NCI-H345 treated with DMSO at 0.1 percent for 48 hours (cell line): Measurements from ENCODE around the gene HLA-DOA.

Source experiments
- DNase-seq: peaks from one replicate; lab custom pipeline; 2025; ENCODE audit not compliant: unreplicated experiment; lab: John Stamatoyannopoulos, UW

The HLA-DOA gene

GRCh38 chr6:33017694-33018353, 8.4 kb upstream of the HLA-DOA start:
- no peak for DNase-seq

- DNase-seq, result no peak
These were observed 7.6 kb upstream of the HLA-DOA start for GRCh38 chr6:33017018-33017417.

- no peak for DNase-seq
These were observed 6.4 kb upstream of the HLA-DOA start for GRCh38 chr6:33015798-33016197.

- DNase-seq, result peak; percentile 70
These were observed 5.6 kb upstream of the HLA-DOA start for GRCh38 chr6:33014841-33015634.

GRCh38 chr6:33013608-33014007, 4.2 kb upstream of the HLA-DOA start:
- DNase-seq, result no peak

GRCh38 chr6:33010356-33010755, 965 bp upstream of the HLA-DOA start:
- no peak for DNase-seq

GRCh38 chr6:33007831-33008400, 1.5 kb downstream of the HLA-DOA start:
- no peak for DNase-seq

- DNase-seq, result no peak
These were observed 4.5 kb downstream of the HLA-DOA start for GRCh38 chr6:33004940-33005339.

- no peak for DNase-seq
These were observed 7.7 kb downstream of the HLA-DOA start for GRCh38 chr6:33001685-33002084.

GRCh38 chr6:33000055-33000454, 9.3 kb downstream of the HLA-DOA start:
- DNase-seq, result no peak

- DNase-seq, result no peak
These were observed 13.9 kb downstream of the HLA-DOA start for GRCh38 chr6:32995448-32995847.

GRCh38 chr6:32993363-32993973, 15.9 kb downstream of the HLA-DOA start:
- no peak for DNase-seq

GRCh38 chr6:32991972-32992371, 17.4 kb downstream of the HLA-DOA start:
- DNase-seq, result no peak

GRCh38 chr6:32989368-32989767, 20.0 kb downstream of the HLA-DOA start:
- no peak for DNase-seq

GRCh38 chr6:32984622-32985389, 24.6 kb downstream of the HLA-DOA start:
- peak; percentile 89 for DNase-seq

GRCh38 chr6:32983964-32984621, 25.3 kb downstream of the HLA-DOA start:
- DNase-seq, result no peak

GRCh38 chr6:32983493-32983848, 25.9 kb downstream of the HLA-DOA start:
- no peak for DNase-seq

- no peak for DNase-seq
These were observed 26.5 kb downstream of the HLA-DOA start for GRCh38 chr6:32982702-32983492.

GRCh38 chr6:32982084-32982701, 27.2 kb downstream of the HLA-DOA start:
- DNase-seq, result peak; percentile 71
